HCT116 (cell line): ENCODE results near the gene HTRA3. TPM values are rescaled to one million over a fixed set of nuclear protein-coding genes. Genes with fewer than 3 reads are reported as not detected.

Experiments
- ATAC-seq: fragments of 200-7000 bp; cut with Tn5 transposase; 2 replicates; pipeline ENCODE4 v1.9.1; 2020; ENCODE audit warnings: mild to moderate bottlenecking, moderate library complexity
- BruUV-seq: library from RNA; stranded (reverse); fragments of 400-500 nt; replicated peaks from 2 replicates; lab custom pipeline; 2021; lab: Mats Ljungman, UMichigan
- CTCF ChIA-PET: fragments of 300-600 bp; sonication (Branson Sonifier 250); formaldehyde crosslinking; loops from one replicate; lab custom pipeline; 2021; ENCODE audit warnings: antibody characterized with exemption; lab: Charles Lee
- POLR2A ChIA-PET: fragments of 300-600, 350-600 bp; sonication (Branson Sonifier 250); formaldehyde crosslinking; loops from one replicate; lab custom pipeline; 2021; ENCODE audit warnings: antibody characterized with exemption; lab: Charles Lee
- RAD21 ChIA-PET, 2 experiments: fragments of 300-600 bp; sonication (Branson Sonifier 250); formaldehyde crosslinking; loops; one replicate each; lab custom pipeline; 2023; ENCODE audit warnings: low total read pairs in 2 of 2; ENCODE audit not compliant: uncharacterized antibody in 2 of 2, unreplicated experiment in 2 of 2, low non-redundant PET in 1 of 2; lab: Charles Lee
- DNase-seq: peaks from one replicate; pipeline ENCODE4 v3.0.0-alpha.2; 2010; ENCODE audit warnings: low read depth, low spot score
- H2AFZ ChIP-seq: fragments of 200-600 bp; shearing (Covaris generic), sonication (generic); 2 replicates; pipeline ENCODE4 v1.6.1; 2017; ENCODE audit warnings: low read depth, mixed run types, mixed read lengths, antibody characterized with exemption, low read length; ENCODE audit not compliant: poor library complexity, severe bottlenecking
- H3K27ac ChIP-seq: 2 replicates; pipeline ENCODE4 v1.5.1; 2012; ENCODE audit warnings: low read depth, low read length
- H3K27me3 ChIP-seq: fragments of 200-600 bp; sonication (generic); 2 replicates; pipeline ENCODE4 v1.6.1; 2016; ENCODE audit warnings: mixed run types, low read length, mixed read lengths; ENCODE audit not compliant: insufficient read depth
- H3K36me3 ChIP-seq, 2 experiments: fragments of 200-500 bp in 1 of 2; fragments of 200-600 bp in 1 of 2; sonication (Bioruptor generic) in 1 of 2; sonication (generic) in 1 of 2; 2 replicates each; pipeline versions ENCODE4 v1.5.1 to v1.6.1; 2014 to 2016; ENCODE audit warnings: low read length in 2 of 2, inconsistent platforms in 1 of 2, mixed read lengths in 1 of 2, mixed run types in 1 of 2; ENCODE audit not compliant: insufficient read depth in 2 of 2, control insufficient read depth in 1 of 2
- H3K4me1 ChIP-seq, 2 experiments: fragments of 200-600 bp in 1 of 2; sonication (generic) in 1 of 2; 2 replicates each; pipeline versions ENCODE4 v1.5.1 to v1.6.1; 2012 to 2017; ENCODE audit warnings: low read length in 2 of 2, inconsistent platforms in 1 of 2, mild to moderate bottlenecking in 1 of 2, mixed read lengths in 1 of 2, mixed run types in 1 of 2, moderate library complexity in 1 of 2; ENCODE audit not compliant: insufficient read depth in 2 of 2, control insufficient read depth in 1 of 2
- H3K4me2 ChIP-seq: fragments of 200-600 bp; sonication (generic); 2 replicates; pipeline ENCODE4 v1.6.1; 2017; ENCODE audit warnings: mixed run types, low read length, mixed read lengths
- H3K4me3 ChIP-seq, 2 experiments: fragments of 200-600 bp in 1 of 2; sonication (generic) in 1 of 2; replicated peaks in 1 of 2; 2 replicates each; pipeline ENCODE4 v1.5.1; 2011 to 2016; ENCODE audit warnings: low read length in 2 of 2, control low read depth in 1 of 2, low read depth in 1 of 2, mild to moderate bottlenecking in 1 of 2, mixed read lengths in 1 of 2, mixed run types in 1 of 2
- H3K79me2 ChIP-seq: fragments of 200-600 bp; sonication (generic); 2 replicates; pipeline ENCODE4 v1.6.1; 2017; ENCODE audit warnings: mild to moderate bottlenecking, mixed run types, low read length, moderate library complexity, mixed read lengths; ENCODE audit not compliant: insufficient read depth
- H3K9ac ChIP-seq: fragments of 200-600 bp; sonication (generic); 2 replicates; pipeline ENCODE4 v1.6.1; 2016; ENCODE audit warnings: low read length, mixed read lengths
- H3K9me2 ChIP-seq: fragments of 200-600 bp; sonication (generic), shearing (Covaris generic); 2 replicates; pipeline ENCODE4 v1.6.1; 2017; ENCODE audit warnings: mixed run types, mild to moderate bottlenecking, moderate library complexity; ENCODE audit not compliant: insufficient read depth
- H3K9me3 ChIP-seq, 2 experiments: fragments of 200-500 bp in 1 of 2; fragments of 200-600 bp in 1 of 2; sonication (Bioruptor generic) in 1 of 2; sonication (generic) in 1 of 2; 2 replicates each; pipeline ENCODE4 v1.6.1; 2014 to 2017; ENCODE audit warnings: low read length in 2 of 2, mixed read lengths in 2 of 2, inconsistent platforms in 1 of 2, low read depth in 1 of 2, mild to moderate bottlenecking in 1 of 2, mixed run types in 1 of 2, moderate library complexity in 1 of 2; ENCODE audit not compliant: control insufficient read depth in 1 of 2, insufficient read depth in 1 of 2
- H4K20me1 ChIP-seq: fragments of 200-600 bp; sonication (generic), shearing (Covaris generic); 2 replicates; pipeline ENCODE4 v1.6.1; 2017; ENCODE audit warnings: mixed run types, mild to moderate bottlenecking, moderate library complexity; ENCODE audit not compliant: insufficient read depth
- ATF3 ChIP-seq: IDR thresholded peaks from 2 replicates; pipeline ENCODE4 v1.6.1; 2012
- CBX3 ChIP-seq: IDR thresholded peaks from 2 replicates; pipeline ENCODE4 v1.6.1; 2012; ENCODE audit warnings: low read depth
- CEBPB ChIP-seq: IDR thresholded peaks from 2 replicates; pipeline ENCODE4 v1.6.1; 2012; ENCODE audit warnings: low read depth
- CTCF ChIP-seq, 3 experiments: fragments of 200-600 bp in 1 of 3; sonication (generic) in 1 of 3; IDR thresholded peaks in 2 of 3; conservative IDR thresholded peaks in 1 of 3; 2 replicates each; pipeline ENCODE4 v1.5.1; 2012 to 2017; ENCODE audit warnings: low read depth in 2 of 3, low read length in 2 of 3, antibody characterized with exemption in 1 of 3, borderline replicate concordance in 1 of 3, control low read depth in 1 of 3, mild to moderate bottlenecking in 1 of 3, mixed read lengths in 1 of 3, mixed run types in 1 of 3, moderate library complexity in 1 of 3; ENCODE audit not compliant: insufficient read depth in 1 of 3
- EGR1 ChIP-seq: IDR thresholded peaks from 2 replicates; pipeline ENCODE4 v1.6.1; 2012; ENCODE audit warnings: low read depth
- EZH2 ChIP-seq: fragments of 200-600 bp; sonication (generic); IDR thresholded peaks from 2 replicates; pipeline ENCODE4 v1.6.1; 2017; ENCODE audit warnings: antibody characterized with exemption, mixed run types
- EZH2phosphoT487 ChIP-seq: fragments of 200-600 bp; IDR thresholded peaks from 2 replicates; pipeline ENCODE4 v1.6.1; 2018; ENCODE audit warnings: antibody characterized with exemption, borderline replicate concordance
- FOSL1 ChIP-seq: IDR thresholded peaks from 2 replicates; pipeline ENCODE4 v1.6.1; 2012; ENCODE audit warnings: low read depth
- MAX ChIP-seq: IDR thresholded peaks from 2 replicates; pipeline ENCODE4 v1.6.1; 2012
- POLR2A ChIP-seq: IDR thresholded peaks from 2 replicates; pipeline ENCODE4 v1.7.0; 2011; ENCODE audit warnings: borderline replicate concordance; ENCODE audit not compliant: insufficient read depth, insufficient read length; ENCODE audit errors: extremely low read depth
- POLR2AphosphoS5 ChIP-seq: IDR thresholded peaks from 2 replicates; pipeline ENCODE4 v1.6.1; 2011; ENCODE audit warnings: mild to moderate bottlenecking, low read depth, low read length, moderate library complexity
- RAD21 ChIP-seq: IDR thresholded peaks from 2 replicates; pipeline ENCODE4 v1.6.1; 2012; ENCODE audit warnings: low read depth, mild to moderate bottlenecking
- SP1 ChIP-seq: IDR thresholded peaks from 2 replicates; pipeline ENCODE4 v1.6.1; 2012; ENCODE audit warnings: low read depth
- SRF ChIP-seq: IDR thresholded peaks from 2 replicates; pipeline ENCODE4 v1.6.1; 2012; ENCODE audit warnings: low read depth
- TCF7L2 ChIP-seq: IDR thresholded peaks from 2 replicates; pipeline ENCODE4 v1.7.0; 2011; ENCODE audit warnings: borderline replicate concordance, inconsistent platforms; ENCODE audit not compliant: insufficient read depth, insufficient read length; ENCODE audit errors: extremely low read depth
- YY1 ChIP-seq: IDR thresholded peaks from 2 replicates; pipeline ENCODE4 v1.6.1; 2011; ENCODE audit warnings: low read length, low read depth, moderate library complexity, mild to moderate bottlenecking; ENCODE audit not compliant: insufficient replicate concordance; ENCODE audit errors: extremely low read depth
- ZFX ChIP-seq: fragments of 450-650 bp; IDR thresholded peaks from 2 replicates; pipeline ENCODE4 v1.6.1; 2017
- ZNF274 ChIP-seq: fragments of 200-500 bp; sonication (Bioruptor generic); IDR thresholded peaks from 2 replicates; pipeline ENCODE4 v1.6.1; 2014; ENCODE audit warnings: mild to moderate bottlenecking, low read depth, low read length, inconsistent platforms
- intact Hi-C: fragments of 100-400 bp; cut with micrococcal nuclease; formaldehyde crosslinking; loops from 2 replicates; pipeline ENCODE4 v1.10.0; 2022
- total RNA-seq: library from RNA; stranded (reverse); gene quantifications from one replicate; pipeline ENCODE4 v1.2.1, GENCODE V29; 2021; ENCODE audit not compliant: unreplicated experiment
- TF ChIP-seq, protein P1 (sequence below): IDR thresholded peaks from 2 replicates; pipeline ENCODE4 v1.6.1; 2011; ENCODE audit warnings: mild to moderate bottlenecking, low read length, moderate library complexity; ENCODE audit not compliant: insufficient replicate concordance; ENCODE audit errors: extremely low read depth

The HTRA3 gene
- total RNA-seq, 1 experiment from 2014 or later, result not detected

DNA sequence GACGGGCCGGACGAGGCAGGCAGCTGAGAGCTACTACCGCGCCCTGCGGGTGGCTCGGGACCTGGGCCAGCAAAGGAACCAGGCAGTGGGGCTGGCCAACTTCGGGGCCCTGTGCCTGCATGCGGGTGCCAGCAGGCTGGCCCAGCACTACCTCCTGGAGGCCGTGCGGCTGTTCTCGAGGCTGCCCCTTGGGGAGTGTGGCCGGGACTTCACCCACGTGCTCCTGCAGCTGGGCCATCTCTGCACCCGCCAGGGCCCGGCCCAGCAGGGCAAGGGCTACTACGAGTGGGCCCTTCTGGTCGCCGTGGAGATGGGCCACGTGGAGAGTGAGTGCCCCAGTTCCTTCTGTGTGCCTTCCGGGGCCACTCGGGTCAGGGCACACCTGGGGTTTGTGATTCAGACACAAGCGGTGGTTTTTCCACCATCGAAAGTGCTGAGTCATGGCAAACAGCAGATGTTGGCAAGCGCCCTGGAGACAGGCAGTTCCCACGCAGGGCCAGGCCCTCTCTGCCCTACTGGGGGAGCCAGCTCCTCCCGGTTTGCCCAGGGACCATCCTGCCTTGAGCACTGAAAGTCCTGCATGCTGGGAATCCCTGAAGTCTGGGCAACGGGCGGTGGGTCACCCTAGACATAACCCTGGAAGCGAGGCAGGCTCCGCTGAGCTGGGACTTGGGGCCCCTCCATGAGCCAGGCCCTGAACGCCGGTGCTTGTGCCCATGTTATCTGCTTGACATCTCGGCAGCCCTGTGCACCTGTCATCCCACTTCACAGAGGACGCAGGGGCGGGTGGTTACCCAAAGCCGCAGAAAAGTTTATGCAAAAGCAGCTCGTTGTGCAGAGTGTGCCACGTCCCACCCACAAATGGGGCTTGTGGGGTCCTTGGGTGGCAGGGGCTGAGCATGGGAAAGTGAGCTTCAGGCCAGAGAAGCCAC, 41.0 kb upstream of the HTRA3 start:
- intact Hi-C loops, result no loop called here
- CTCF ChIA-PET, result no interaction called here
- POLR2A ChIA-PET, result no interaction called here
- Histone ChIP-seq H3K9ac (no peak overlapping the region), H3K27me3 (no peaks in the 10 kb centered on the region), H3K9me2 (no peaks in the 10 kb centered on the region), H3K79me2 (no peaks in the 10 kb centered on the region), H2AFZ (no peak overlapping the region), H3K4me3 (no peak overlapping the region), H3K9me3 (no peaks in the 10 kb centered on the region), H4K20me1 (no peaks in the 10 kb centered on the region), H3K4me1 (peaks cover 10 to 12% of the 10 kb centered on the region in 2 experiments), H3K36me3 (no peaks in the 10 kb centered on the region), H3K4me2 (peak overlapping the region; percentile 41), H3K27ac (peak overlapping the region; percentile 64)
- no TSS peak for BruUV-seq
- RAD21 ChIA-PET, result no interaction called here
- TF ChIP-seq EZH2phosphoT487 (no peak), CTCF (IDR thresholded peaks at IDR 0.05 in 2 of 3, conservative IDR thresholded peaks at IDR 0.05 in 1 of 3; ENCODE audit: borderline replicate concordance in 1 of 3, insufficient read depth in 1 of 3, low read depth in 2 of 3, low read length in 2 of 3) (no peak), ZNF274 (no peak), FOSL1 (no peak), RAD21 (no peak), SRF (no peak), POLR2A (no peak), MAX (no peak), YY1 (no peak), CBX3 (no peak), CEBPB (no peak), SP1 (no peak), ZFX (no peak; the same call in 1 of the 2 replicates), EZH2 (no peak), POLR2AphosphoS5 (no peak), EGR1 (no peak), TCF7L2 (no peak), ATF3 (no peak)
- TF ChIP-seq, protein P1, sequence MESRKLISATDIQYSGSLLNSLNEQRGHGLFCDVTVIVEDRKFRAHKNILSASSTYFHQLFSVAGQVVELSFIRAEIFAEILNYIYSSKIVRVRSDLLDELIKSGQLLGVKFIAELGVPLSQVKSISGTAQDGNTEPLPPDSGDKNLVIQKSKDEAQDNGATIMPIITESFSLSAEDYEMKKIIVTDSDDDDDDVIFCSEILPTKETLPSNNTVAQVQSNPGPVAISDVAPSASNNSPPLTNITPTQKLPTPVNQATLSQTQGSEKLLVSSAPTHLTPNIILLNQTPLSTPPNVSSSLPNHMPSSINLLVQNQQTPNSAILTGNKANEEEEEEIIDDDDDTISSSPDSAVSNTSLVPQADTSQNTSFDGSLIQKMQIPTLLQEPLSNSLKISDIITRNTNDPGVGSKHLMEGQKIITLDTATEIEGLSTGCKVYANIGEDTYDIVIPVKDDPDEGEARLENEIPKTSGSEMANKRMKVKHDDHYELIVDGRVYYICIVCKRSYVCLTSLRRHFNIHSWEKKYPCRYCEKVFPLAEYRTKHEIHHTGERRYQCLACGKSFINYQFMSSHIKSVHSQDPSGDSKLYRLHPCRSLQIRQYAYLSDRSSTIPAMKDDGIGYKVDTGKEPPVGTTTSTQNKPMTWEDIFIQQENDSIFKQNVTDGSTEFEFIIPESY, result no peak
- DNase-seq (no peak), ATAC-seq (peak; percentile 43)
